SK-N-SH treated with all-trans-retinoic acid at 6 μM for 48 hours (cell line): Measurements from ENCODE around the gene ULK4.

Source experiments
- ATAC-seq: fragments of 200-7000 bp; cut with Tn5 transposase; 3 replicates; pipeline ENCODE4 v1.9.1; 2020; ENCODE audit warnings: mild to moderate bottlenecking, moderate library complexity
- ARNTL ChIP-seq: fragments of 450-650 bp; formaldehyde crosslinking; IDR thresholded peaks from 2 replicates; pipeline ENCODE4 v1.5.0; 2020; ENCODE audit warnings: low read depth, mild to moderate bottlenecking, moderate library complexity, borderline replicate concordance
- BACH2 ChIP-seq: fragments of 250-450 bp; sonication (Bioruptor Pico); IDR thresholded peaks from 2 replicates; pipeline ENCODE4 v1.9.0; 2021; ENCODE audit warnings: mild to moderate bottlenecking, borderline replicate concordance
- CREB5 ChIP-seq: fragments of 250-450 bp; sonication (Bioruptor Pico); IDR thresholded peaks from 2 replicates; pipeline ENCODE4 v1.5.1; 2020; ENCODE audit warnings: low read depth, mild to moderate bottlenecking, moderate library complexity
- CSDC2 ChIP-seq: fragments of 250-450 bp; sonication (Bioruptor Pico); IDR thresholded peaks from 2 replicates; pipeline ENCODE4 v1.5.0; 2020; ENCODE audit warnings: mild to moderate bottlenecking, moderate library complexity
- CSRNP3 ChIP-seq: fragments of 250-450 bp; sonication (Bioruptor Pico); IDR thresholded peaks from 2 replicates; pipeline ENCODE4 v1.5.1; 2021; ENCODE audit warnings: mild to moderate bottlenecking, moderate library complexity
- ESRRG ChIP-seq: fragments of 250-450 bp; sonication (Bioruptor Pico); IDR thresholded peaks from 2 replicates; pipeline ENCODE4 v1.6.1; 2021; ENCODE audit warnings: mild to moderate bottlenecking
- GLIS3 ChIP-seq: fragments of 250-450 bp; sonication (Bioruptor Pico); IDR thresholded peaks from 2 replicates; pipeline ENCODE4 v1.5.0; 2020; ENCODE audit warnings: mild to moderate bottlenecking, moderate library complexity
- ISL1 ChIP-seq: fragments of 250-450 bp; sonication (Bioruptor Pico); IDR thresholded peaks from 2 replicates; pipeline ENCODE4 v2.1.2; 2022; ENCODE audit warnings: mild to moderate bottlenecking, moderate library complexity
- OSR1 ChIP-seq: fragments of 250-450 bp; sonication (Bioruptor Pico); IDR thresholded peaks from 2 replicates; pipeline ENCODE4 v1.8.0; 2022; ENCODE audit warnings: moderate library complexity, mild to moderate bottlenecking, inconsistent platforms
- PPARA ChIP-seq: fragments of 250-450 bp; sonication (Bioruptor Pico); IDR thresholded peaks from 2 replicates; pipeline ENCODE4 v1.5.0; 2020; ENCODE audit warnings: mild to moderate bottlenecking, borderline replicate concordance
- RARB ChIP-seq: fragments of 250-450 bp; sonication (Bioruptor Pico); IDR thresholded peaks from 2 replicates; pipeline ENCODE4 v1.8.0; 2021; ENCODE audit warnings: mild to moderate bottlenecking, moderate library complexity
- SNAI2 ChIP-seq: fragments of 250-450 bp; sonication (Bioruptor Pico); IDR thresholded peaks from 2 replicates; pipeline ENCODE4 v1.5.0; 2020; ENCODE audit warnings: mild to moderate bottlenecking, moderate library complexity
- TCF4 ChIP-seq: fragments of 250-450 bp; sonication (Bioruptor Pico); IDR thresholded peaks from 2 replicates; pipeline ENCODE4 v1.8.0; 2021; ENCODE audit warnings: mild to moderate bottlenecking, moderate library complexity, borderline replicate concordance
- TOX ChIP-seq: fragments of 250-450 bp; sonication (Bioruptor Pico); IDR thresholded peaks from 2 replicates; pipeline ENCODE4 v1.8.0; 2021; ENCODE audit warnings: mild to moderate bottlenecking, moderate library complexity, borderline replicate concordance
- TSHZ2 ChIP-seq: fragments of 250-450 bp; sonication (Bioruptor Pico); IDR thresholded peaks from 2 replicates; pipeline ENCODE4 v1.5.0; 2020; ENCODE audit warnings: mild to moderate bottlenecking, moderate library complexity
- ZFP3 ChIP-seq: fragments of 250-450 bp; sonication (Bioruptor Pico); IDR thresholded peaks from 2 replicates; pipeline ENCODE4 v1.5.0; 2020; ENCODE audit warnings: mild to moderate bottlenecking, moderate library complexity
- ZFP30 ChIP-seq: fragments of 450-650 bp; formaldehyde crosslinking; IDR thresholded peaks from 2 replicates; pipeline ENCODE4 v1.5.0; 2022; ENCODE audit warnings: mild to moderate bottlenecking, moderate library complexity
- ZNF565 ChIP-seq: fragments of 450-650 bp; formaldehyde crosslinking; conservative IDR thresholded peaks from 2 replicates; pipeline ENCODE4 v1.5.0; 2020; ENCODE audit warnings: low read depth, mild to moderate bottlenecking, moderate library complexity
- ZNF8 ChIP-seq: fragments of 450-650 bp; formaldehyde crosslinking; IDR thresholded peaks from 2 replicates; pipeline ENCODE4 v1.5.0; 2020; ENCODE audit warnings: mild to moderate bottlenecking, moderate library complexity
- TF ChIP-seq, protein P1 (sequence below): fragments of 250-450 bp; sonication (Bioruptor Pico); IDR thresholded peaks from 2 replicates; pipeline ENCODE4 v1.8.0; 2021; ENCODE audit warnings: low read depth, mild to moderate bottlenecking, moderate library complexity, borderline replicate concordance
- TF ChIP-seq, protein P2 (sequence below): fragments of 250-450 bp; sonication (Bioruptor Pico); IDR thresholded peaks from 2 replicates; pipeline ENCODE4 v1.8.0; 2020; ENCODE audit warnings: mild to moderate bottlenecking, moderate library complexity, borderline replicate concordance

The ULK4 gene

GRCh38 chr3:41608347-41608746 is 353.6 kb downstream of the ULK4 start:
- TF ChIP-seq ARNTL (CRISPR knock-in tag): no peak
- TF ChIP-seq GLIS3 (CRISPR knock-in tag): no peak
- TF ChIP-seq, protein P1, sequence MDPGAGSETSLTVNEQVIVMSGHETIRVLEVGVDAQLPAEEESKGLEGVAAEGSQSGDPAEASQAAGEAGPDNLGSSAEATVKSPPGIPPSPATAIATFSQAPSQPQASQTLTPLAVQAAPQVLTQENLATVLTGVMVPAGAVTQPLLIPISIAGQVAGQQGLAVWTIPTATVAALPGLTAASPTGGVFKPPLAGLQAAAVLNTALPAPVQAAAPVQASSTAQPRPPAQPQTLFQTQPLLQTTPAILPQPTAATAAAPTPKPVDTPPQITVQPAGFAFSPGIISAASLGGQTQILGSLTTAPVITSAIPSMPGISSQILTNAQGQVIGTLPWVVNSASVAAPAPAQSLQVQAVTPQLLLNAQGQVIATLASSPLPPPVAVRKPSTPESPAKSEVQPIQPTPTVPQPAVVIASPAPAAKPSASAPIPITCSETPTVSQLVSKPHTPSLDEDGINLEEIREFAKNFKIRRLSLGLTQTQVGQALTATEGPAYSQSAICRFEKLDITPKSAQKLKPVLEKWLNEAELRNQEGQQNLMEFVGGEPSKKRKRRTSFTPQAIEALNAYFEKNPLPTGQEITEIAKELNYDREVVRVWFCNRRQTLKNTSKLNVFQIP (CRISPR knock-in tag): no peak
- no peak for TF ChIP-seq ZFP3 (CRISPR knock-in tag)
- TF ChIP-seq ZNF565 (CRISPR knock-in tag): no peak
- no peak for TF ChIP-seq TSHZ2
- ATAC-seq: no peak

DNA sequence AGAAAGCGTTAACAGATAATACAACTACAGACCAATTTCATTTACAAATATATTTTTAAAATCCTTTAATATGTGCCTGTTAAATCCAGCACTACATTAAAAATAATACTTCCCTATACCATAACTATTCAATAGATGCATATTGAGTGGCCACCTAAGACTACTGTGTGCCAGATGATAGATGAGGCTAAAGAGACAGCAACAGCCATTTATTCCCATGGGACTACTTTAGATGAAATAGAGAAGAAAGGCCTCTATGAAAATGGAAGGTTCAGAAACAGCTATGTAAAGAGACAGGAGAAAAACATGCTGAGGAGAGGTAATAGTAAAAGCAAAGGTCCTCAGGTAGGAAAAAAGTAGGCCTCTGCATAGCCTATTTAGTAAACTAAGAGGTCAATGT is 358.1 kb downstream of the ULK4 start:
- no peak for TF ChIP-seq SNAI2 (CRISPR knock-in tag)
- no peak for TF ChIP-seq ESRRG (CRISPR knock-in tag)
- TF ChIP-seq TOX (CRISPR knock-in tag): no peak
- no peak for TF ChIP-seq ZFP30
- TF ChIP-seq ISL1 (CRISPR knock-in tag): no peak
- TF ChIP-seq TCF4 (CRISPR knock-in tag): no peak
- no peak for TF ChIP-seq RARB (CRISPR knock-in tag)
- TF ChIP-seq CREB5: no peak
- TF ChIP-seq ZNF565 (CRISPR knock-in tag): no peak
- TF ChIP-seq, protein P2, sequence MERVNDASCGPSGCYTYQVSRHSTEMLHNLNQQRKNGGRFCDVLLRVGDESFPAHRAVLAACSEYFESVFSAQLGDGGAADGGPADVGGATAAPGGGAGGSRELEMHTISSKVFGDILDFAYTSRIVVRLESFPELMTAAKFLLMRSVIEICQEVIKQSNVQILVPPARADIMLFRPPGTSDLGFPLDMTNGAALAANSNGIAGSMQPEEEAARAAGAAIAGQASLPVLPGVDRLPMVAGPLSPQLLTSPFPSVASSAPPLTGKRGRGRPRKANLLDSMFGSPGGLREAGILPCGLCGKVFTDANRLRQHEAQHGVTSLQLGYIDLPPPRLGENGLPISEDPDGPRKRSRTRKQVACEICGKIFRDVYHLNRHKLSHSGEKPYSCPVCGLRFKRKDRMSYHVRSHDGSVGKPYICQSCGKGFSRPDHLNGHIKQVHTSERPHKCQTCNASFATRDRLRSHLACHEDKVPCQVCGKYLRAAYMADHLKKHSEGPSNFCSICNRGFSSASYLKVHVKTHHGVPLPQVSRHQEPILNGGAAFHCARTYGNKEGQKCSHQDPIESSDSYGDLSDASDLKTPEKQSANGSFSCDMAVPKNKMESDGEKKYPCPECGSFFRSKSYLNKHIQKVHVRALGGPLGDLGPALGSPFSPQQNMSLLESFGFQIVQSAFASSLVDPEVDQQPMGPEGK (CRISPR knock-in tag): no peak
- no peak for TF ChIP-seq ZNF8 (CRISPR knock-in tag)
- no peak for TF ChIP-seq PPARA (CRISPR knock-in tag)
- no peak for TF ChIP-seq GLIS3 (CRISPR knock-in tag)
- TF ChIP-seq CSDC2: no peak
- no peak for TF ChIP-seq CSRNP3 (CRISPR knock-in tag)
- TF ChIP-seq ARNTL (CRISPR knock-in tag): no peak
- ATAC-seq: no peak

DNA sequence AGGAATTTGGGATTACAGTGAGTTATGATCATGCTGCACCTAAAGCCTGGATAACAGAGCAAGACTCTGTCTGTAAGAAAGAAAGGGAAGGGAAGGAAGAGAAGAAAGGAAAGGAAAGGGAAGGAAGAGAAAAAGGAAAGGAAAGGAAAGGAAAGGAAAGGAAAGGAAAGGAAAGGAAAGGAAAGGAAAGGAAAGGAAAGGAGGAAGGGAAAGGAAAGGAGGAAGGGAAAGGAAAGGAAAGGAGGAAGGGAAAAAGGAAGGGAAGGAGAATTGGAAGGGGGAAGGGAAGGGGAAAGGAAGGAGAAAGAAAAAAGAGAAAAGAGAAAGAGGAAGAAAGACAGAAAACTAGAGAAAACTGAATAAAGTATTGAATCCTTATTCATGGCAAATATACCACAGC is 359.8 kb downstream of the ULK4 start:
- no peak for ATAC-seq
- TF ChIP-seq, protein P1 (CRISPR knock-in tag): no peak
- TF ChIP-seq CREB5: no peak
- TF ChIP-seq TSHZ2: no peak
- no peak for TF ChIP-seq SNAI2 (CRISPR knock-in tag)
- TF ChIP-seq ZFP30: no peak
- TF ChIP-seq ZFP3 (CRISPR knock-in tag): no peak
- TF ChIP-seq BACH2 (CRISPR knock-in tag): no peak
- no peak for TF ChIP-seq OSR1 (CRISPR knock-in tag)
- TF ChIP-seq RARB (CRISPR knock-in tag): no peak
- no peak for TF ChIP-seq ESRRG (CRISPR knock-in tag)
- no peak for TF ChIP-seq ZNF565 (CRISPR knock-in tag)
